LNCAP (cell line): Measurements from ENCODE around the gene VPS50.
A peak's percentile ranks its signal among the peaks of the same experiment; 100 is the strongest.

ENCODE experiments used
- CTCF ChIP-seq: fragments of 450-650 bp; IDR thresholded peaks from 2 replicates; pipeline ENCODE4 v1.5.1; 2017; ENCODE audit warnings: mild to moderate bottlenecking

The VPS50 gene

GRCh38 chr7:93373537-93373936, 141.4 kb downstream of the VPS50 start:
- TF ChIP-seq CTCF = no peak

- peak; percentile 94 for TF ChIP-seq CTCF
Observed at GRCh38 chr7:93374345-93374940, 142.3 kb downstream of the VPS50 start.

GRCh38 chr7:93375603-93376002, 143.4 kb downstream of the VPS50 start:
- no peak for TF ChIP-seq CTCF

- no peak for TF ChIP-seq CTCF
Observed at GRCh38 chr7:93378131-93378760, 146.1 kb downstream of the VPS50 start.

GRCh38 chr7:93382362-93382761, 150.2 kb downstream of the VPS50 start:
- TF ChIP-seq CTCF = no peak

- no peak for TF ChIP-seq CTCF
Observed at GRCh38 chr7:93390660-93391059, 158.5 kb downstream of the VPS50 start.

- TF ChIP-seq CTCF = no peak
Observed at GRCh38 chr7:93392984-93393383, 160.8 kb downstream of the VPS50 start.
